IMR-90 (cell line): ENCODE data around the gene MTF2. TPM values are rescaled to one million over a fixed set of nuclear protein-coding genes. Genes with fewer than 3 reads are reported as not detected.

Experiments
- ATAC-seq: fragments of 200-7000 bp; cut with Tn5 transposase; 2 replicates; pipeline ENCODE4 v1.9.1; 2020; ENCODE audit warnings: low read depth, mild to moderate bottlenecking, moderate library complexity
- BruUV-seq: library from RNA; stranded (reverse); fragments of 400-500 nt; replicated peaks from 2 replicates; lab custom pipeline; 2021; lab: Mats Ljungman, UMichigan
- CTCF ChIA-PET: fragments of 300-600 bp; formaldehyde crosslinking; extraction: SDS; loops from one replicate; lab custom pipeline; 2021; ENCODE audit warnings: antibody characterized with exemption; lab: Yijun Ruan, JAX
- POLR2A ChIA-PET: fragments of 300-600 bp; sonication (Branson Sonifier 250); formaldehyde crosslinking; loops from one replicate; lab custom pipeline; 2022; ENCODE audit warnings: antibody characterized with exemption; ENCODE audit not compliant: unreplicated experiment; lab: Charles Lee
- DNase-seq: peaks from one replicate; pipeline ENCODE4 v3.0.0; 2013
- H2AFZ ChIP-seq: replicated peaks from 2 replicates; pipeline ENCODE3; 2013; ENCODE audit warnings: low read length, mild to moderate bottlenecking; ENCODE audit not compliant: poor library complexity
- H2AK5ac ChIP-seq: 2 replicates; pipeline ENCODE4 v1.6.1; 2013; ENCODE audit warnings: low read depth, low read length, inconsistent platforms
- H2AK9ac ChIP-seq: replicated peaks from 2 replicates; pipeline ENCODE3; 2013; ENCODE audit warnings: mild to moderate bottlenecking, low read depth, low read length, moderate library complexity; ENCODE audit not compliant: poor library complexity
- H2BK120ac ChIP-seq: 2 replicates; pipeline ENCODE4 v1.6.1; 2013; ENCODE audit warnings: low read depth, low read length, inconsistent platforms
- H2BK15ac ChIP-seq: 3 replicates; pipeline ENCODE4 v1.6.1; 2013; ENCODE audit warnings: low read depth, low read length, inconsistent platforms
- H2BK20ac ChIP-seq: 2 replicates; pipeline ENCODE4 v1.6.1; 2013; ENCODE audit warnings: low read depth, mild to moderate bottlenecking, inconsistent platforms, low read length, moderate library complexity
- H2BK5ac ChIP-seq: 2 replicates; pipeline ENCODE4 v1.6.1; 2013; ENCODE audit warnings: mild to moderate bottlenecking, low read depth, low read length, inconsistent platforms; ENCODE audit not compliant: poor library complexity, severe bottlenecking
- H3K14ac ChIP-seq: replicated peaks from 2 replicates; pipeline ENCODE4 v1.6.1; 2013; ENCODE audit warnings: low read depth, low read length, inconsistent platforms
- H3K18ac ChIP-seq: 2 replicates; pipeline ENCODE4 v1.6.1; 2013; ENCODE audit warnings: low read depth, low read length, control low read depth
- H3K23ac ChIP-seq: 2 replicates; pipeline ENCODE4 v1.6.1; 2013; ENCODE audit warnings: low read depth, low read length, inconsistent platforms
- H3K27ac ChIP-seq: 2 replicates; pipeline ENCODE4 v1.5.1; 2013; ENCODE audit warnings: mild to moderate bottlenecking, control low read depth, low read length; ENCODE audit not compliant: insufficient read depth
- H3K27me3 ChIP-seq: 2 replicates; pipeline ENCODE4 v1.6.1; 2013; ENCODE audit warnings: low read length; ENCODE audit not compliant: control insufficient read depth, insufficient read depth
- H3K36me3 ChIP-seq: 2 replicates; pipeline ENCODE4 v1.6.1; 2013; ENCODE audit warnings: low read length, mixed read lengths; ENCODE audit not compliant: control insufficient read depth, insufficient read depth
- H3K4ac ChIP-seq: 2 replicates; pipeline ENCODE4 v1.6.1; 2013; ENCODE audit warnings: low read depth, low read length, inconsistent platforms
- H3K4me1 ChIP-seq: 2 replicates; pipeline ENCODE4 v1.6.1; 2013; ENCODE audit warnings: low read length, mixed read lengths; ENCODE audit not compliant: control insufficient read depth, insufficient read depth
- H3K4me2 ChIP-seq: 2 replicates; pipeline ENCODE4 v1.6.1; 2013; ENCODE audit warnings: low read depth, mild to moderate bottlenecking, control low read depth, low read length, moderate library complexity
- H3K4me3 ChIP-seq: 2 replicates; pipeline ENCODE4 v1.5.1; 2013; ENCODE audit warnings: low read depth, mild to moderate bottlenecking, control low read depth, low read length, moderate library complexity; ENCODE audit not compliant: insufficient read depth
- H3K56ac ChIP-seq: 2 replicates; pipeline ENCODE4 v1.6.1; 2013; ENCODE audit warnings: low read length, inconsistent platforms; ENCODE audit not compliant: insufficient read depth; ENCODE audit errors: extremely low read depth
- H3K79me1 ChIP-seq, 2 experiments: 2 replicates each; pipeline ENCODE4 v1.6.1; 2013; ENCODE audit warnings: low read length in 2 of 2, inconsistent platforms in 1 of 2, low read depth in 1 of 2
- H3K9ac ChIP-seq: 2 replicates; pipeline ENCODE4 v1.6.1; 2013; ENCODE audit warnings: low read depth, low read length, control low read depth
- H3K9me1 ChIP-seq: 2 replicates; pipeline ENCODE4 v1.6.1; 2013; ENCODE audit warnings: low read length, inconsistent platforms; ENCODE audit not compliant: insufficient read depth
- H3K9me3 ChIP-seq: 2 replicates; pipeline ENCODE4 v1.6.1; 2013; ENCODE audit warnings: low read length; ENCODE audit not compliant: control insufficient read depth, insufficient read depth
- H4K20me1 ChIP-seq: 2 replicates; pipeline ENCODE4 v1.6.1; 2013; ENCODE audit warnings: low read length, inconsistent platforms; ENCODE audit not compliant: insufficient read depth
- H4K5ac ChIP-seq: 2 replicates; pipeline ENCODE4 v1.6.1; 2013; ENCODE audit warnings: mild to moderate bottlenecking, low read depth, low read length, control low read depth
- H4K8ac ChIP-seq, 2 experiments: 2 replicates each; pipeline ENCODE4 v1.6.1; 2013; ENCODE audit warnings: low read depth in 2 of 2, low read length in 2 of 2, control low read depth in 1 of 2, inconsistent platforms in 1 of 2
- H4K91ac ChIP-seq: 2 replicates; pipeline ENCODE4 v1.6.1; 2013; ENCODE audit warnings: low read depth, low read length, inconsistent platforms; ENCODE audit not compliant: insufficient read depth
- BHLHE40 ChIP-seq: fragments of 150-350 bp; IDR thresholded peaks from 2 replicates; pipeline ENCODE4 v1.6.1; 2016; ENCODE audit warnings: mild to moderate bottlenecking, low read depth, low read length
- CEBPB ChIP-seq: IDR thresholded peaks from 2 replicates; pipeline ENCODE4 v1.6.1; 2012; ENCODE audit warnings: low read depth, low read length, improper control_type of control experiment
- CHD1 ChIP-seq: IDR thresholded peaks from 2 replicates; pipeline ENCODE4 v1.6.1; 2012; ENCODE audit warnings: low read depth, low read length, improper control_type of control experiment
- FOS ChIP-seq: fragments of 150-350 bp; IDR thresholded peaks from 2 replicates; pipeline ENCODE4 v1.6.1; 2016; ENCODE audit warnings: low read depth, low read length
- MAFK ChIP-seq: IDR thresholded peaks from 2 replicates; pipeline ENCODE4 v1.6.1; 2012; ENCODE audit warnings: low read depth, low read length, improper control_type of control experiment
- MAZ ChIP-seq: IDR thresholded peaks from 2 replicates; pipeline ENCODE4 v1.6.1; 2012; ENCODE audit warnings: low read depth, mild to moderate bottlenecking, low read length, improper control_type of control experiment, moderate library complexity, borderline replicate concordance
- MXI1 ChIP-seq: IDR thresholded peaks from 2 replicates; pipeline ENCODE4 v1.6.1; 2012; ENCODE audit warnings: low read depth, mild to moderate bottlenecking, low read length, moderate library complexity, borderline replicate concordance
- NFE2L2 ChIP-seq: fragments of 150-350 bp; IDR thresholded peaks from 2 replicates; pipeline ENCODE4 v1.6.1; 2016; ENCODE audit warnings: low read depth, mild to moderate bottlenecking, low read length
- POLR2A ChIP-seq: IDR thresholded peaks from 2 replicates; pipeline ENCODE4 v1.6.1; 2012; ENCODE audit warnings: mild to moderate bottlenecking, low read depth, low read length
- RAD21 ChIP-seq: IDR thresholded peaks from 2 replicates; pipeline ENCODE4 v1.6.1; 2012; ENCODE audit warnings: low read length, improper control_type of control experiment
- RCOR1 ChIP-seq: IDR thresholded peaks from 2 replicates; pipeline ENCODE4 v1.6.1; 2012; ENCODE audit warnings: mild to moderate bottlenecking, low read length, improper control_type of control experiment; ENCODE audit not compliant: insufficient replicate concordance
- RFX5 ChIP-seq: IDR thresholded peaks from 2 replicates; pipeline ENCODE4 v1.8.0; 2012; ENCODE audit warnings: low read depth, mild to moderate bottlenecking, low read length, moderate library complexity
- SMC3 ChIP-seq: fragments of 150-350 bp; IDR thresholded peaks from 2 replicates; pipeline ENCODE4 v1.6.1; 2016; ENCODE audit warnings: low read depth, mild to moderate bottlenecking, antibody characterized with exemption, low read length, moderate library complexity
- dilution Hi-C: fragments of 300-500 bp; cut with HindIII; formaldehyde crosslinking; loops from one replicate; pipeline ENCODE4 v1.14.3; 2018; ENCODE audit warnings: low sequenced_read_pairs; ENCODE audit not compliant: unreplicated experiment
- in situ Hi-C: fragments of 300-500 bp; cut with MboI; formaldehyde crosslinking; loops from 3 replicates; pipeline ENCODE4 v1.14.3; 2019; ENCODE audit warnings: low sequenced_read_pairs, inconsistent platforms, mixed read lengths
- intact Hi-C: fragments of 100-400 bp; cut with micrococcal nuclease; formaldehyde crosslinking; loops from 2 replicates; pipeline ENCODE4 v1.10.0; 2022
- polyA plus RNA-seq, 3 experiments: library from polyadenylated mRNA; depleted of rRNA; stranded (reverse); fragments of >200 nt; gene quantifications; 2 replicates each; pipeline ENCODE4 v1.2.3, GENCODE V29; 2012; ENCODE audit warnings: low replicate concordance in 1 of 3
- total RNA-seq: library from RNA; depleted of rRNA; stranded (reverse); fragments of >200 nt; gene quantifications from 2 replicates; pipeline ENCODE4 v1.2.3, GENCODE V29; 2012
- TF ChIP-seq, protein P1 (sequence below): fragments of 150-350 bp; IDR thresholded peaks from 2 replicates; pipeline ENCODE4 v1.6.1; 2016; ENCODE audit warnings: low read depth, mild to moderate bottlenecking, low read length, moderate library complexity, borderline replicate concordance
- TF ChIP-seq, protein P2 (sequence below): fragments of 150-350 bp; IDR thresholded peaks from 2 replicates; pipeline ENCODE4 v1.6.1; 2017; ENCODE audit warnings: mild to moderate bottlenecking, antibody characterized with exemption, low read length, low read depth
- TF ChIP-seq, protein P3 (sequence below): conservative IDR thresholded peaks from 2 replicates; pipeline ENCODE4 v1.5.1; 2012; ENCODE audit warnings: mild to moderate bottlenecking, low read depth, low read length, improper control_type of control experiment

Gene MTF2
- total and polyA plus RNA-seq, 2 of the 4 experiments (the other 2 are of a cell fraction) = 10.6 to 39.8 TPM

DNA sequence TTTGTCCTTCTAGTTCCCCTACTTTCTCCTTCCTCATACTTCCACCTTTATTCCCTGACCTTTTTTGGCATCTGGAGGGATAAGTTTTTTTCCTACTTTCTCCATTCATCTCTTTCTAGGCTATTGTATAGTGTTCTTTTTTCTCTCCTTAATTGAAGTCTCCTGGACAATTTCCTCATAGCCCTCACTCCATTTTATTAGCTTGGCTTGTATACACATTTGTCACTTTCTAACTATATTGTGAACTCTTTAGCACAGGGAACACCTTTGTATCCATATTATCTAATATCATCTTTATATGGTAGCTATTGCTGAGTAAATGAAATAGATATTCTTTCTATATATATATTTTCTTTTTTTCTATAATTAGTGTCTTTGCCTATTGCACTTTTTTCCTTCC, 53.6 kb downstream of the MTF2 start:
- Histone ChIP-seq H3K36me3 (peaks cover 10% of the 10 kb centered on the region), H4K91ac (no peak overlapping the region), H3K4me1 (no peaks in the 10 kb centered on the region), H3K4me3 (no peak overlapping the region), H3K18ac (no peak overlapping the region), H4K5ac (no peak overlapping the region), H3K79me1 (peaks cover 0 to 20% of the 10 kb centered on the region in 2 experiments; a peak in 2 of 4 replicates), H2BK120ac (no peak overlapping the region), H3K9me1 (0 out of 2 replicates have a peak, but pooled peaks cover 4% of the 10 kb centered on the region), H3K23ac (no peak overlapping the region), H3K14ac (no peak overlapping the region), H2BK5ac (no peak overlapping the region), H3K27me3 (no peaks in the 10 kb centered on the region), H2AK9ac (no peak overlapping the region), H4K20me1 (no peaks in the 10 kb centered on the region), H2AFZ (no peak overlapping the region), H2BK15ac (no peak overlapping the region), H2AK5ac (no peak overlapping the region), H3K27ac (no peak overlapping the region), H3K56ac (no peak overlapping the region), H3K4me2 (no peak overlapping the region), H2BK20ac (no peak overlapping the region), H4K8ac (no peak overlapping the region), H3K9ac (no peak overlapping the region), H3K9me3 (no peaks in the 10 kb centered on the region), H3K4ac (no peak overlapping the region)
- no peak for DNase-seq
- BruUV-seq = no TSS peak
- in situ Hi-C loops = no loop called here
- ATAC-seq = no peak
- CTCF ChIA-PET = interaction anchor here (0.9 to 1.5 kb wide), 2 partner anchors 15 to 17 kb away, joined by 3 to 4 read pairs; no protein-coding TSS in a partner anchor
- POLR2A ChIA-PET = no interaction called here
- dilution Hi-C loops = no loop called here
- intact Hi-C loops = loop anchor here (5.0 kb wide), 1 partner anchor 45 kb away; no protein-coding TSS in a partner anchor
- TF ChIP-seq, protein P1, sequence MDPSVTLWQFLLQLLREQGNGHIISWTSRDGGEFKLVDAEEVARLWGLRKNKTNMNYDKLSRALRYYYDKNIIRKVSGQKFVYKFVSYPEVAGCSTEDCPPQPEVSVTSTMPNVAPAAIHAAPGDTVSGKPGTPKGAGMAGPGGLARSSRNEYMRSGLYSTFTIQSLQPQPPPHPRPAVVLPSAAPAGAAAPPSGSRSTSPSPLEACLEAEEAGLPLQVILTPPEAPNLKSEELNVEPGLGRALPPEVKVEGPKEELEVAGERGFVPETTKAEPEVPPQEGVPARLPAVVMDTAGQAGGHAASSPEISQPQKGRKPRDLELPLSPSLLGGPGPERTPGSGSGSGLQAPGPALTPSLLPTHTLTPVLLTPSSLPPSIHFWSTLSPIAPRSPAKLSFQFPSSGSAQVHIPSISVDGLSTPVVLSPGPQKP = no peak
- TF ChIP-seq MAZ (no peak), RCOR1 (no peak), RFX5 (no peak), MAFK (no peak), FOS (no peak), MXI1 (no peak), BHLHE40 (no peak), CEBPB (no peak), NFE2L2 (no peak), RAD21 (no peak), POLR2A (no peak), CHD1 (no peak), SMC3 (no peak)
- TF ChIP-seq, protein P2, sequence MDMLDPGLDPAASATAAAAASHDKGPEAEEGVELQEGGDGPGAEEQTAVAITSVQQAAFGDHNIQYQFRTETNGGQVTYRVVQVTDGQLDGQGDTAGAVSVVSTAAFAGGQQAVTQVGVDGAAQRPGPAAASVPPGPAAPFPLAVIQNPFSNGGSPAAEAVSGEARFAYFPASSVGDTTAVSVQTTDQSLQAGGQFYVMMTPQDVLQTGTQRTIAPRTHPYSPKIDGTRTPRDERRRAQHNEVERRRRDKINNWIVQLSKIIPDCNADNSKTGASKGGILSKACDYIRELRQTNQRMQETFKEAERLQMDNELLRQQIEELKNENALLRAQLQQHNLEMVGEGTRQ = no peak
- TF ChIP-seq, protein P3, sequence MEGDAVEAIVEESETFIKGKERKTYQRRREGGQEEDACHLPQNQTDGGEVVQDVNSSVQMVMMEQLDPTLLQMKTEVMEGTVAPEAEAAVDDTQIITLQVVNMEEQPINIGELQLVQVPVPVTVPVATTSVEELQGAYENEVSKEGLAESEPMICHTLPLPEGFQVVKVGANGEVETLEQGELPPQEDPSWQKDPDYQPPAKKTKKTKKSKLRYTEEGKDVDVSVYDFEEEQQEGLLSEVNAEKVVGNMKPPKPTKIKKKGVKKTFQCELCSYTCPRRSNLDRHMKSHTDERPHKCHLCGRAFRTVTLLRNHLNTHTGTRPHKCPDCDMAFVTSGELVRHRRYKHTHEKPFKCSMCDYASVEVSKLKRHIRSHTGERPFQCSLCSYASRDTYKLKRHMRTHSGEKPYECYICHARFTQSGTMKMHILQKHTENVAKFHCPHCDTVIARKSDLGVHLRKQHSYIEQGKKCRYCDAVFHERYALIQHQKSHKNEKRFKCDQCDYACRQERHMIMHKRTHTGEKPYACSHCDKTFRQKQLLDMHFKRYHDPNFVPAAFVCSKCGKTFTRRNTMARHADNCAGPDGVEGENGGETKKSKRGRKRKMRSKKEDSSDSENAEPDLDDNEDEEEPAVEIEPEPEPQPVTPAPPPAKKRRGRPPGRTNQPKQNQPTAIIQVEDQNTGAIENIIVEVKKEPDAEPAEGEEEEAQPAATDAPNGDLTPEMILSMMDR = no peak
